Measurements from ENCODE around the gene CD63.

CD63 gene

DNA sequence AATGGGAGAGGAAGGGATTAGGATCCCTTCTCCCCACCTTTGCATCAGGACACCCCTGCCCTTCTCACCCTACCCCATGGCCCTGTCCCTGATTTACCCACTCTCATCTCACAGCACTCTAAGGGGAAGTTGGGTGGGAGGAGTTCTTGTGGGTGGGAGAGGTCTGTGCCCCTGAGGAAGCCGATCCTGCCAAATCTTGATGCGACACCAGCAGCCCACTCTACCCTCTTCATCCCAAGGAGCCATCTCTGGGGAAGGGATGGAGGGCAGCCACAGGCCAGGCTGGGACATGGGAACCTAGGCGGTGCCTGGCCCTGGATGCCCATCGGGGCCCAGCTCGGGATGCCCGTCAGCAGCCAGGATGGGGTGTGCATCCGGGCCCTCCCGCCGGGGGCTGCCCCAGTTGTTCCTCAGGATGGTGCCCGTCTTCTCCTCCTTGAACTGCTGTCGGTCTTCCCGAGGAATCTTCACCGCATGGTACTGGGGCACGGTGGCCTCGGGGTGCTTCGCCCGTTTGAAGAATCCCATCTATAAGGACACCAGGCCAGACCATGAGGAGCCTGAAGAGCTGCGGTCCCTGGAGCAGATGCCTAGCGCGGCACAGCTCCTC, 43.9 kb downstream of the CD63 start:
- no peak for DNase-seq

DNA sequence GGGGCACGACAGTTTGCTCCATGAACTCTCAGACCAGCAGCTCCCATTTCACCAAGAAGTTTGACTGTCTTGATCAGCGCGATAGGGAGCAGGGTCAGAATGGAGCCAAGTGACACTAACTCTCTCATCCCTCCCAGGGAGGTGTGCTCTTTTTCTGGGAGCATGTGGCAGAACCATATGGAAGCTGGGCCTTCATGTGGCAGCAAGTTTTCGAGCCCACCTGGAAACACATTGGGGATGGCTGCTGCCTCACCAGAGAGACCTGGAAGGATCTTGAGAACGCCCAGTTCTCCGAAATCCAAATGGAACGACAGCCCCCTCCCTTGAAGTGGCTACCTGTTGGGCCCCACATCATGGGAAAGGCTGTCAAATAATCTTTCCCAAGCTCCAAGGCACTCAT, 45.1 kb downstream of the CD63 start:
- no peak for DNase-seq

DNA sequence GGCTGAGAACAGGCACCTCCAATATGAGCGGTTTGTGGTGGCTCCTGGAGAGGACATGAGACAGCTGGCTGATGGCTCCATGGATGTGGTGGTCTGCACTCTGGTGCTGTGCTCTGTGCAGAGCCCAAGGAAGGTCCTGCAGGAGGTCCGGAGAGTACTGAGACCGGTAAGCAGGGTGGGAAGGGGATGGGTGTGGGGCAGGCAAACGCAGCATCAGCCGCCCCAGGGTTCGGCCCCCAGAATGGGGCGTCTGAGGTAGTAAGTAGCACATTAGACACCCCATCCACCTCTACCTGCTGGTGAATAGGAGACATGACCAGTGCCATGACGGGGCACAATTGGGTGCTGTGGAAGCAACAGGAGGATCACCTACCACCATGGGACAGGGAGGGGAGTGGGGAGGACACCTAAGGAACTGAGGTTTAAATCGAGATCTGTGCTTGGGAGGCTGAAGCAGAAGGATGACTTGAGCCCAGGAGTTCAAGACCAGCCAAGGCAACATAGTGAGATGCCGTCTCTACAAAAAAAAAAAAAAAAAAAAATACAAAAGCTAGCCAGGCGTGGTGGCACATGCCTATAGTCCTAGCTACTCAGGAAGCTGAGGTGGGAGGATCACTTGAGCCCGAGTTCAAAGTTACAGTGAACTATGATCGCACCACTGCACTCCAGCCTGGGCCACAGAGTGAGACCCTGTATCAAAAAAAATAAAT, 46.6 kb downstream of the CD63 start:
- DNase-seq: no peak

DNA sequence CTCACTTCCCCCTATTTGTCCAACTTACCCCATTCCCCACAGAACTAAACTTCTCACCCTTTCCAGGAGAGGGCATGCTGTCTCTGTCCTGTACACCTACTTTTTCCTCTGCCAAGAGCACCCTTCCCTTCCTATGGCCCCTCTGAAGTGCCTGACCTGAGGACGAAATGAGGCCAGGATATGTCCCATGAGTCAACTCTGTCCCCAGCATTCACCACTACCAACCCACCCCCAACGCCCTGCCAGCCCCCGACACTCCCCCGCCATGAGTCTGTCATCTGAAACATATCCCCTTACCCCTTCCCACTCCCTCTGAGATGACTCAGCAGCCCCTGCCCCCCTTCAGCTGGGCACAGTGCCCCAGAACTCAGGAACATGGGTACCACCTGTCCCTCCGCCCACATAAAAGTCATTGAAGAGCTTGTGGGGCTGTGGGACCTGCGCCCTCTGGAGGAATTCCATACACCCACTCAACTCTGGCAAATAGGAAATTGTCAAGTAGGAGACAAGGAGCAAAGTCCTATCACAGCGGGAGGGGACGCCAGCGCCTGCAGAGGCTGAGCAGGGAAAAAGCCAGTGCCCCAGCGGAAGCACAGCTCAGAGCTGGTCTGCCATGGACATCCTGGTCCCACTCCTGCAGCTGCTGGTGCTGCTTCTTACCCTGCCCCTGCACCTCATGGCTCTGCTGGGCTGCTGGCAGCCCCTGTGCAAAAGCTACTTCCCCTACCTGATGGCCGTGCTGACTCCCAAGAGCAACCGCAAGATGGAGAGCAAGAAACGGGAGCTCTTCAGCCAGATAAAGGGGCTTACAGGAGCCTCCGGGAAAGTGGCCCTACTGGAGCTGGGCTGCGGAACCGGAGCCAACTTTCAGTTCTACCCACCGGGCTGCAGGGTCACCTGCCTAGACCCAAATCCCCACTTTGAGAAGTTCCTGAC, 47.4 kb downstream of the CD63 start:
- peak; percentile 80 for DNase-seq

DNA sequence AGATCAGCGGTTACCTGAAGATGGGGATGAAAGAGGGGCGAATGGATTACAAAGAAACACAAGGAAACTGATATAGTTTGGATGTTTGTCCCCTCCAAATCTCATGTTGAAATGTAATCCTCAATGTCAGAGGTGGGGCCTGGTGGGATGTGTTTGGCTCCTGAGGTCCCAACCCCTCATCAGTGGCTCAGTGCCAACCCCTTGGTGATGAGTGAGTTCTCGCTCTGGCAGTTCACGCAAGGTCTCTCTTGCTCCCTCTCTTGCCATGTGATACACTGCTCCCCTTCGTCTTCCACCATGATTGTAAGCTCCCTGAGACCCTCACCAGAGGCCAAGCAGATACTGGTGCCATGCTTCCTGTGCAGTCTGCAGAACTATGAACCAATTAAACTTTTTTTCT, 49.1 kb downstream of the CD63 start:
- DNase-seq: no peak

DNA sequence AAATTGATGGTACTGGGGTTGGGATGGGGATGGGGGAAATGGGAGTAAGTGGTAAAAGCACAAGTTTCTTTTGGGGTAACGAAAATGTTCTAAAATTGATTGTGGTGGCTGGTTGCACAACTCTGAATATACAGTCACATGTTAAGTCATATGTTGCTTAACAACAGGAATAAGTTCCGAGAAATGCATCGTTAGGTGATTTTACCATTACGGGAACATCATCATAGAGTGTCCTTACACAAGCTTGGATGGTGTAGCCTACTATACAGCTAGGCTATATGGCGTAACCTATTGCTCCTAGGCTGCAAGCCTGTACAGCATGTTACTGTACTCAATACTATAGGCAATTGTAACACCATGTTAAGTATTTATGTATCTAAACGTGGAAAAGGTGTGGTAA, 52.1 kb downstream of the CD63 start:
- no peak for DNase-seq

DNA sequence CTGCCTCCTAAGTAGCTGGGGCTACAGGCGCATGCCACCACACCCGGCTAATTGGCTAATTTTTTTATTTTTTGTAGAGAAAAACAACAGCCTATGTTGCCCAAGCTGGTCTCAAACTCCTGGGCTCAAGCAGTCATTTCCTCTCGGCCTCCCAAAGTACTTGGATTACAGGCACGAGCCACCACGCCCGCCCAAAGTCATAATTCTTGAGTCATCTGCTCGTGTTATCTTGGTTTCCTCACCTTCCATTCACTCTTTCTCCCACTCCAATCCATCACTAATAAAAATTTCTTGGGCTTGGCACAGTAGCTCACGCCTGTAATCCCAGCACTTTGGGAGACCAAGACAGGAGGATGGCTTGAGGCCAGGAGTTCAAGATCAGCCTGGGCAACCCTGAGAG, 53.1 kb downstream of the CD63 start:
- DNase-seq: no peak

Data from DMS 273 treated with DMSO at 0.1 percent for 48 hours (cell line).